Kidney (tissue), 14 donors: ENCODE measurements around the gene LSM14B. TPM values are rescaled to one million over a fixed set of nuclear protein-coding genes. Genes with fewer than 3 reads are reported as not detected.
"Not testable (repeated sequence)": the region's sequence is repeated elsewhere in the genome, so short reads cannot be mapped to it uniquely, and the experiment has no call there.

Experiments
- DNase-seq, 5 donors: peaks; one replicate each; pipeline ENCODE4 v3.0.0-alpha.2; 2013 to 2020
- FAIRE-seq: peaks from 2 replicates; lab custom pipeline; 2012; peaks lifted over from hg19 to GRCh38; lab: Jason Lieb, UNC
- H3K27ac ChIP-seq, 2 donors: one replicate each; pipeline ENCODE4 v1.7.0; 2013; ENCODE audit warnings: low read depth in 2 of 2, low read length in 2 of 2, inconsistent platforms in 1 of 2
- H3K27me3 ChIP-seq: one replicate; pipeline ENCODE4 v1.7.1; 2013; ENCODE audit warnings: low read length, inconsistent platforms; ENCODE audit not compliant: control insufficient read depth, insufficient read depth
- H3K36me3 ChIP-seq, 3 donors: one replicate each; pipeline versions ENCODE4 v1.7.0 to v1.7.1; 2013; ENCODE audit warnings: low read length in 3 of 3, control low read depth in 1 of 3, inconsistent platforms in 1 of 3; ENCODE audit not compliant: insufficient read depth in 3 of 3, control insufficient read depth in 2 of 3
- H3K4me1 ChIP-seq, 3 donors: one replicate each; pipeline versions ENCODE4 v1.7.0 to v1.7.1; 2013; ENCODE audit warnings: low read length in 3 of 3, inconsistent platforms in 1 of 3, low read depth in 1 of 3; ENCODE audit not compliant: control insufficient read depth in 2 of 3, insufficient read depth in 2 of 3
- H3K4me3 ChIP-seq, 3 donors: one replicate each; pipeline versions ENCODE4 v1.7.0 to v1.8.1; 2013; ENCODE audit warnings: low read length in 3 of 3, control low read depth in 1 of 3, inconsistent platforms in 1 of 3
- H3K9ac ChIP-seq, 3 donors: one replicate each; pipeline versions ENCODE4 v1.7.0 to v1.7.1; 2013; ENCODE audit warnings: low read length in 3 of 3, control low read depth in 1 of 3, inconsistent platforms in 1 of 3
- H3K9me3 ChIP-seq, 3 donors: one replicate each; pipeline versions ENCODE4 v1.7.0 to v1.7.1; 2013; ENCODE audit warnings: low read length in 3 of 3, control low read depth in 1 of 3, inconsistent platforms in 1 of 3; ENCODE audit not compliant: control insufficient read depth in 2 of 3, insufficient read depth in 1 of 3
- CTCF ChIP-seq: IDR thresholded peaks from 3 replicates; pipeline ENCODE4 v1.5.1; 2012; ENCODE audit warnings: mild to moderate bottlenecking, moderate library complexity, borderline replicate concordance; ENCODE audit not compliant: insufficient read depth; ENCODE audit errors: extremely low read depth
- intact Hi-C: fragments of 100-400 bp; cut with DNase I; formaldehyde crosslinking; loops from one replicate; pipeline ENCODE4 v1.11.1; 2022
- polyA plus RNA-seq: library from polyadenylated mRNA; stranded (reverse); fragments of 350-450 nt; fragmentation: Illumina TruSeq; extraction: RNeasy Lipid Tissue Mini Kit (QIAGEN cat#74804); gene quantifications from one replicate; pipeline ENCODE4 v1.2.3, GENCODE V29; 2014; ENCODE audit warnings: low read depth, low replicate concordance; ENCODE audit not compliant: insufficient read depth
- total RNA-seq: library from RNA; stranded (reverse); fragmentation: NEBNext Ultra II Directional; extraction: Animal tissue kit (Norgen Biotek cat#: 25700); gene quantifications from one replicate; pipeline ENCODE4 v1.2.1, GENCODE V29; 2021
- donor health status: control.
- donor health status: control.
- donor health status: control.
- donor health status: control.
- donor health status: control.
- donor health status: DM: yes; HTN: yes; CAD: no.
- donor health status: Normal renal cell carcinoma (clear cell type).

The LSM14B gene
- total and polyA plus RNA-seq, 2 donors from 2014 or later = 18.0 to 31.6 TPM

GRCh38 chr20:62147125-62147524, 24.9 kb downstream of the LSM14B start:
- TF ChIP-seq CTCF = no peak
- no peak for FAIRE-seq
- Histone ChIP-seq H3K27me3 (no peaks in the 10 kb centered on the region), H3K4me3 (no peak overlapping the region), H3K36me3 (peaks cover 0 to 3% (median 2%) of the 10 kb centered on the region in 3 donors), H3K9me3 (no peaks in the 10 kb centered on the region), H3K4me1 (peaks cover 2 to 38% (median 18%) of the 10 kb centered on the region in 3 donors), H3K27ac (no peak overlapping the region), H3K9ac (no peak overlapping the region)
- DNase-seq = no peak
- intact Hi-C loops = no loop called here

DNA sequence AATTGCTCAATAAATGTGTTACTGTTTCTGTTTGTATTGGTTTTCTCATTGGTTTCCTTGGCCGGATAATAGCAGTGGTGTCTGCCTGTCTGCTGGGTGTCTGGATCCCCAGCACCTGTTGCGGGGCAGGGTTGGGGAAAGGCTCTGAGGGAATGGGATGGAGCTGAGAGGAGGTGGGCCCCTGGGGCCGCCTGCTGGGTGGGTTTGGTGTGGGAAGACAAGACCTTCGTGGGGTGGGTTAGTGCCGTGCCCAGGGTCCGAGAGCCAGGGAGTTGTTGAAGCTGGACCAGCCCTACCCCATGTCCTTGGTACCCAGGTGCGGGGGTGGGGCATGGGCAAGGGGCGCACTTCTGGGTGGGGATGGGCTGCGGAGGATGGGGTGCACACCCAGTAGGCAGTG, 25.3 kb downstream of the LSM14B start:
- H3K27me3 ChIP-seq = no peaks in the 10 kb centered on the region
- intact Hi-C loops = no loop called here
- no peak overlapping the region for H3K4me3 ChIP-seq
- no peak for DNase-seq
- peaks cover 2 to 3% (median 2%) of the 10 kb centered on the region in 3 donors for H3K36me3 ChIP-seq
- H3K9me3 ChIP-seq = no peaks in the 10 kb centered on the region
- FAIRE-seq = no peak
- TF ChIP-seq CTCF = no peak
- peaks cover 2 to 38% (median 18%) of the 10 kb centered on the region in 3 donors for H3K4me1 ChIP-seq
- H3K9ac ChIP-seq = no peak overlapping the region
- no peak overlapping the region for H3K27ac ChIP-seq

DNA sequence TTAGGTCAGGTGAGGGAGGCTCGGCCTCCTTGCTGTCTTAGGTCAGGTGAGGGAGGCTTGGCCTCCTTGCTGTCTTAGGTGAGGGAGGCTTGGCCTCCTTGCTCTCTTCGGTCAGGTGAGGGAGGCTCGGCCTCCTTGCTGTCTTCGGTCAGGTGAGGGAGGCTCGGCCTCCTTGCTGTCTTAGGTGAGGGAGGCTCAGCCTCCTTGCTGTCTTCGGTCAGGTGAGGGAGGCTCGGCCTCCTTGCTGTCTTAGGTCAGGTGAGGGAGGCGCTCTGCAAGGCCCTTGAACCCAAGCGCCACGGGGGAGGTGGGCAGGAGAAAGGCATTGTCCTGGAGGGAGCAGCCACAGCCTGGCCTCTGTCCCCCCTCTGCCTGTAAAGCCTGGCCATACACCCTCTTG, 26.1 kb downstream of the LSM14B start:
- peaks cover 2 to 38% (median 18%) of the 10 kb centered on the region in 3 donors for H3K4me1 ChIP-seq
- FAIRE-seq, H3K27ac ChIP-seq, H3K9ac ChIP-seq, intact Hi-C loops, H3K36me3 ChIP-seq, DNase-seq, H3K4me3 ChIP-seq, H3K27me3 ChIP-seq, H3K9me3 ChIP-seq: not testable (repeated sequence)

- no peak overlapping the region for H3K9ac ChIP-seq
- intact Hi-C loops = no loop called here
- H3K4me1 ChIP-seq = peaks cover 2 to 38% (median 18%) of the 10 kb centered on the region in 3 donors
- DNase-seq (no peak), FAIRE-seq (no peak)
- H3K27ac ChIP-seq = peak overlapping the region; percentile 2 to 67
- H3K4me3 ChIP-seq = no peak overlapping the region
- H3K9me3 ChIP-seq = no peaks in the 10 kb centered on the region
- no peaks in the 10 kb centered on the region for H3K27me3 ChIP-seq
- TF ChIP-seq CTCF = no peak
- peaks cover 2 to 5% (median 3%) of the 10 kb centered on the region in 3 donors for H3K36me3 ChIP-seq
Observed at GRCh38 chr20:62148908-62149314, 26.6 kb downstream of the LSM14B start.
